Stimulated activated CD4-positive, alpha-beta T cell treated with anti-CD3 and anti-CD28 coated beads, Interleukin-15, amount 100 ng/mL, for 24 hours (primary cell): ENCODE data around the gene FOXO6.
A peak's percentile ranks its signal among the peaks of the same experiment; 100 is the strongest.

ENCODE experiments used
- DNase-seq: peaks from one replicate; pipeline ENCODE4 v3.0.0-alpha.2; 2020

FOXO6 gene

DNA sequence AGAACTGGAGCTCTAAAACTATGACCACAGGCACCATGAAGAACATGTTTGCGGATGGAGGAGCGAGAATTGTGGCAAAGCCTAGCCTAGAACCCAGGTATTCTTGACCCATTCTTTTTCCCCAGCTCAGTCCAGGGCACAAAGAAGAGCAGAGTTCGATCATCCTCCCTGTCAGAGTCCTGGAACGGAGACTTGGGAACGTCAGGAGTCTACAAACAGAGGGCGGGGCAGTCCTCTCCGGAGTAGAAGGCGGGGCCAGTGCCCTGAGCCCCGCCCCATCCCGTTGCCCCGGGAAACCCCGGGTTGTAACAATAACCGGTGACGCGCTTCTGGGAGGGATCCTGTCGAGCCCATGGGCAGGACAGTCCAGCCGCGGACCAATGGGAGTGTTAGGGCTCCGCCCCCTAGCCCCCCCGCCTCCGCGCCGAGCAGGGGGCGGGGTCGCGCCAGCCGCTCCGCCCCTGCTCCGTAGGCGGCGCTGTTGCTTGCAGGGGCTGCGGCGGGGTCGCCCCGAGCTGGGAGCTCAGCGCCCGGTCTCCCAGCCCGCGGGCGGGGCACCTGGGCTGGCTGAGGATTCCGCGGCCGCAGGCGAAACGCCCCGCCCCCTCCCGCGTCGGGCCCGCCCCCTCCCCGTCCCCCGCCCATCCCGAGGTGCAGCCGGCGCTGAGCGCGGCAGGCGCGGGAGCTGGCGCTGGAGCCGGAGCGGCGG lies at the start of gene FOXO6:
FOXO6 (plus strand) TSS at position 649 of the 709 bp plus-strand sequence.
- DNase-seq: peak; percentile 95

DNA sequence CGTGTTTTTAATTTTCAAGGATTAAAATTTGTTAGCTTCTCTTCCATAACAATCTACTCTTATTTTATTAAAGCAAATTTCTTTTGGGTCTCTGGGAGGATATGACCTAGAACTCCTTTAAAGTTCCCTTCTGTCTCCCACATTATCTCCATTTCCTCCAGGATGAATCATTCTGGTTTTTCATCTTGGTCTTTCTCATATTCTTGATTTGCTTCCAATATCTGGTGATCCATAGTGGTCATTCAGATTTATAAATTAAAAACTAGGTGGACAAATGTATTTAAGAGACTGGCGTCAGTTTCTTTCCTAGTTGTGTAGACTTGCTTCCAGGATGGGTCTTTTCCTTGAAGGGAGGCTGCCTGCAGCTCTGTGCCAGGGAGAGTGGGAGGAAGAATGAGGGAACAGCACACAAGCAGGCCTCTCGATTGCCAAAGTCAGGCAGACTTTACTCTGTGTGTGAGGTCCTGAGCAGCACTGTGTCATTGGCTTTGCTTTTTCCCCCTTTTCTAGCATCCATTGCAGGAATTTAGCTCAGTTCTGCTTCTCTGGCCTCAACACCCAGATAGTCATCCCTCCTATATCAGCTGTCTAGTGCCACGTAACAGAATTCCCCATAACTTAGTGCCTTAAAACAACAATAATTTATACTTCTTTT lies 48.1 kb upstream of the FOXO6 start:
- DNase-seq: no peak

DNA sequence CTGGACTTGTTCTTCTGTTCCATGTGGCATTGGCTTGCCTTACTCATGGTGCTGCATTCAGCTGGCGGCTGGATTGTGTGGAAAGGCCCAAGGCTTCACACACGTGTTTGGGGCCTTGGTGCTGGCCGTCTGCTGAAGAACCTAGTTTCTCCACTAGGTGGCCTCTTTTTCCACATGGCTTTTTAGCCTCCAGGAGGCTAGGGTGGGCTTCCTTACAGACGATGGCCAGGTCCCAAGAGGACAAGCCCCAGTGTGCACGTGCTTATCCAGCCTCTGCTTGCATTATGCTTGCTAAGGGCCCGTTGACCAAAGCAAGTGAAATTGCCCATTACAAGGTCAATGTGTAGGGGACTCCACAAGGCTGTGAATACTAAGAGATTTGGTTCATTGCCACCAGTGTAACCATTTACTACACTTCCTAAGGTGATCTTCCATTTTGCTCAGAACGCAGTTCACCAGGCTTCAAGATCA lies 47.5 kb upstream of the FOXO6 start:
- peak; percentile 19 for DNase-seq

DNA sequence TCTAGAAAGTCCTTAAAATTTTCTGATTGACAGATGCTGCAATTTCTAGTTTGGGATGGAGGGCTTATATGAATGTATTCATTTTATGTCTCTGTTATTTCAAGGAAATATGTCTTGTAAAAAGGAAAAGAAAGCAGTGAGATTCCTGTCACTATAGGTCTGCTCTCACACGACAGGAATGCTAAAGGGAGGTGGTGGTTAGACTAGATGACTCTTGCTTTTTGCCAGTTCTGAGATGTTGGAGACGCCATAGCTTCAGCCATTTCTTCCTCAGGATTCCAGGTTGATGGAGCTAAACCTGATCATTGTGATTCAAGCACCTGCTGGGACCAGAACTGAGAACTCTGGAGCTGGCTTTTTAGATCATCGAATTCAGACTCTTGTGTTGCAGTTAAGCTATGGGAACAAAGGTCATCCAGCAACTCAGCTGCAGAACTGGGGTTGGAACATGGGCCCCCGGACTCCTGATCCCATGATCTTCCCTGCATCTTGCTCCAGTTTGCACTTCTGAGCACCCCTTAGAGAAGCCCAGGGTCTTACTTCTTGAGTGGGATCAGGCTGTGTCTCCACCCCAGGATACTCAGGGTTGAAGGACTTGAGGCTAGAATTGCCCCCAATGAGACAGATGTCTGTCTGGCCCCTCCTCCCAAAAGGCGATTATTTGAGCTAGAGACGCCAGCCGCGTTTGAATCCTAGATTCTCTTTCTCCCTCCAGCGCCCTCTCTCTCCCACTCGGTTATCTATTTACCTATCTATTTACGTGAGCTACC lies 46.7 kb upstream of the FOXO6 start:
- no peak for DNase-seq

DNA sequence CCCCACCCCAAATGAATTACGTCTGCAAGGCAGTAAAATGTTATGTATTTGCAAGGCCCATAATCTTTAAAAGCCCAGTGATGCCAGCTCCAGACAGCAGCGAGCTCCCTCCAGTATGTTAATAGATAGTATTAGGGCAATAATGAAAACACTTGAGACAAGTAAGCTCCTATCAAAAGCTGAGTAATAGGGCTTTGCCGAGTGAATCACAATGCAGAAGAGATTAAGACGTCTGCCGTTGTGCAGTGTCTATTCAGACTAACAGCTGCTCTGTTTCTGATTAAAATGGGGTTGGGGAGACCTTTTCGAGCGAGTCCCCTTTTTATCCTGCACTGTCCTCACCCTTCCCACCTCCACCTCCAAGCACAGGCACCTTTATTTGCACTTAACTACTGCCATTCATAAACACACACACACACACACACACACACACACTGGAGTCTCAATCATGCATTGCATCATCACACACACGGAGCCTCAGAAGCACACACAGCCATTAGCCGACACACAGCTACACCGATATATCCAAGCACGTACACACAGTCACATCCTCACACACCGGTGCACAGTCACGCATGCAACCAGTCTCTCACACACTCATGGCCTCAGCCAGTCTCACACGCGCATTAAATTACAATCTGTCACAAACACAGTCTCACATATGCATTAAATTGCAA lies 46.0 kb upstream of the FOXO6 start:
- no peak for DNase-seq

DNA sequence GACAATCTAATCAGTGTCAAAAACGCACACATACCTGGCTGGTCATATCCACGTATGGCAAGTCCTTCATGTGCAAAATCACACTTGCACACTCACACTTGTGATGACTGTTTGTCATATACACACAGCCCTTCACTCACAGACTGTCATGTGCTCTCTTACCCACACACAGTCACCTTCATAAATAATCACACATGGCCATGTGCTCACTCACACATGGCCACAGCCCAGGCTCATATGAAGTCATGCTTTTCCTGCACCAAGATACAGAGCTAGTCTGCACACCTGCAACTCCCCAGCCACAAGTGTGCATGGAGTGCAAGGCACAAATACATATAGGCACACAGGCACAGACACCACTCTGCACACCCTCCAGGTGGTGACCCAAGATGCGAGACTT lies 45.4 kb upstream of the FOXO6 start:
- DNase-seq: no peak

DNA sequence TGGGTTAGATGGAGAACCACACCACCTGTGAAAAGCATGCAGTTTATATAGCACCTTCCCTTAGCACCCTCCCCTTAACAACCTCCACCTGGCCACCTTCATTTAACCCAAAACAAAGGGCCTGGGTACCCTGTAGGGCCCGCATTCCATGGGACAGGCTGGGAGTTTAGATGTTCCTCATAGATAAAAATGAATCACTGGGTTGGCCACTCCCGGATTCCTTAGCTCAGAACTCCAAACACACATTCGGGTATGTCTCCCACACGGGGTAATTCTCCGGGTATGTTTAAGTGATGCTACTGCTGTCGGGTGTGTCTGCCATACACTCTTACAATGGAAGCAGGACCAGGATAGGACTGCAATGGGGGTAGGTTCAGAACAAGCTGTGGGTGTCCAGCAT lies 43.9 kb upstream of the FOXO6 start:
- no peak for DNase-seq

DNA sequence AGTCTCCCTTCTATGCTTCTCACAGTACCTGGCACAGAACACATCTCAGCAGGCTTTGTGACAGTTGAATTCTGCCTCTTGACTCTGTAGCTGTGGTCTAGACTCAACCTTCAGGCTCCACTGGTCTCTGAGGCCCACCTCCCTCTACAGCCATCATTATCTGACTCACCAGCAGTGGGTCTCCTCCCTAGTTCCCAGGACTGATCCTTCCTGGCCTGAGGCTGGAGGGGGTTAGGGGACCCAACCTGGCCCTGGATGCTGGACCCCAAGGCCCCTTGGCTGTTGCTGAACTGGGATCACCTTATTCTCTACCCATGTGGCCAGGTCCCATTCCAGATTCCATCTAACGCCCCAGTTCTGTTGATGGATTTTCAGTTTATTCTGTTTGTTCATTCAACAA lies 43.1 kb upstream of the FOXO6 start:
- DNase-seq: no peak

DNA sequence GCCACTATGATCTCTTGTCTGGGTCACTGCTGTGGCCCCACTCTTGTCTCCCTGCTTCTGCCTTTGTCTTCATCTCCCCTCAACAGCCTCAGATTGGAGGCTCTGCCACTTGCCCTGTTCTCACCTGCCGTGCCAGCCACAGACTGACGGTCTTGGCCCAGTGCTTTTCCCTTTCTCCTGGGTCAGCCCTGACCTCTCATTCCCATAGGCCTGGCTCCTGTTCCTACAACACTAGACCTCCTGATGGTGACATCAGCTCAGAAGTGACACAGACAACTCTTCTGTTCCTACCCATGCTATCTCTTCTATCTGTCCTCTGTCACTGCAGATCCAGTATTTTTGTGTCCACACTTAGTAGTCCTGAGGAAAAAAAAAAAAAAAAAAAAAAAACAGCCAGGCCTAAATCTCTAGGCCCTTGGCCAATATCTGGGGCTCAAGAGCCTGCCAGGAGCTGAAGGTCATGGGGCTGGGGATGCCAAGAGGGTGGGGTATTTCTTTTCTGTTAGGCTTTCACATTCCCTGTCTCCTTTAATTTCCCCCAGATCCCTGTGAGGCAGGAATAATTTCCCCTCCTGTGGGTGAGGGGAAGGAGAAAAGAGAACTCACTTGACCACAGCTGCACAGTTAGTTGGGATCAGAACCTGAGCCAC lies 42.0 kb upstream of the FOXO6 start:
- no peak for DNase-seq

DNA sequence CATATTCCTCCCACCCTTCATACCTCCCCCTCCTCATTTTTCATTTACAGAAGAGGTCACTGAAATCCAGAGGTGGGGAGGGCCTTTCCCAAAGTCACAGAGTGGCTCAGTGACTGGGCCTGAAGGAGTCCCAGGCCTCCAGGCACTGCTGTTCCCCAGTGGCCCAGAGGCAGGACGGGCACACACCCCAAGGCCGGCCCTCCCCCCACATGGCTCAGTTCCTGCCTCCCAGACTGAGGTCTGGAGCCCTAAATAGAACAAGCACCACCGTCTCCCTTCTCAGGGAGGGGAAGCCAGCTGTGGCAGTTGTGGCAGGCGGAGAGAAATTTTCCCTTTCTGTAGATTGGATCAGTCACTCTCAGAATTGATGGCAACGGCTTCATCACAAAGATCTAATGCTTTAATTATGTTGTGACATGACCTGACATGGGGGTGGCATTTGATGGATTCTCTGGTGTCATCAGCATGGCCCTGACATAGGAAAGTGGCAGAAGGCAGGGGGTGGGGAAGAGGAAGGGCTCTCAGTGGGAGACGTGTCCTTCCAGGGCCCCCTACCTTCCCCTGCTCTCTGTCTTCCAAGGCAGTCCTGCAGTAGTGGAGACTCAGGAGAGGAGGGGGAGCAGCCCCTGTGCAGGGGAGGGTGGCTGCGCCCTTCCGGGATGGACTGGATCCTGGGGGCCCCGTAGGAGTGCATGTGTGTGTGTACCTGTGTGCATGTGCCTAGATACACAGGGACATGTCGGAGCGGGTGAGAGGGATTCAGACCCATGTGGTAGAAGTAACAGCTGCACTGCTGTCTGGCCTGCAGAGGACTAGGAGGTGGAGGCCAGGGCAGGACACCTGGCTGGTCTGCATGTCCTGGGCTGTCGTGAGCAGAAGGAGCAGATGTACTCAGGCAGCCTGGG lies 41.2 kb upstream of the FOXO6 start:
- DNase-seq: no peak

DNA sequence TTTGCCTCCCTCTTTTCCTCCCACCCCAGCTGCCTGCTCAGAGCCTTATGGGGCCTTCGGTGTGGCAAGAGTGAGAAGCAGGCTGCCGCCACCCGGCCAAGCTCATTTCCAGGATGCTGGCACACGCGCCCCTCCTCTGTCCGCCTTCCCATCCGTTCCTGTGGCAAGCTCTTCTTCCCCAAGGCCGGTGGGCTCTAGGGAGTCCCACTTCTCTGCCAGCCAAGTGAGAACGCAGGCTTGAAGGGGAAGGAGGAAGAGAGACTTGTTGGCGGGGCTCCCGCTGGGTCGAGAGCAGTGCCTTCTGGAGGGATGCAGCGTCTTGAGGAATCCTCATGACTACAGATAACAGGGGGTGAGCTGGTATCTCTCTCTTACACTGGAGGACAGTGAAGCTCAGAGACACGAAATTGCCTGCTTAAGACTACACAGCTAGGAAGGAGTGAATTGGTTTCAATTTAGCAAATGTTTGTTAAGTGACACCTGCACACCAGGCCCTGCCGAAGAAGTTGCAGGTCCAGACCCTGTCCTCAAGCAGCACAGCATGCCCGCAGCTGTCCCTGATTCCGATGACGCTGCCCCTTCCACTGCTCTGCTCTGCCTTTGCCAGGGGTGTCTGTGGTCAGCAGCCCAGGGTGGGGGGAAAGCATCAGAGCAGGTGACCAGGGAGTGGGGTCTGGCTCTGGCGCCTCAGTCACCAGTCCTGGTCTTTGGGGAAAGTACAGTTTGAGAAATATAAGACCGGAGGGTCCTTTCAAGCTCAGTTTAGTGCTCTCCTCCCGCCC lies 40.1 kb upstream of the FOXO6 start:
- DNase-seq: no peak

DNA sequence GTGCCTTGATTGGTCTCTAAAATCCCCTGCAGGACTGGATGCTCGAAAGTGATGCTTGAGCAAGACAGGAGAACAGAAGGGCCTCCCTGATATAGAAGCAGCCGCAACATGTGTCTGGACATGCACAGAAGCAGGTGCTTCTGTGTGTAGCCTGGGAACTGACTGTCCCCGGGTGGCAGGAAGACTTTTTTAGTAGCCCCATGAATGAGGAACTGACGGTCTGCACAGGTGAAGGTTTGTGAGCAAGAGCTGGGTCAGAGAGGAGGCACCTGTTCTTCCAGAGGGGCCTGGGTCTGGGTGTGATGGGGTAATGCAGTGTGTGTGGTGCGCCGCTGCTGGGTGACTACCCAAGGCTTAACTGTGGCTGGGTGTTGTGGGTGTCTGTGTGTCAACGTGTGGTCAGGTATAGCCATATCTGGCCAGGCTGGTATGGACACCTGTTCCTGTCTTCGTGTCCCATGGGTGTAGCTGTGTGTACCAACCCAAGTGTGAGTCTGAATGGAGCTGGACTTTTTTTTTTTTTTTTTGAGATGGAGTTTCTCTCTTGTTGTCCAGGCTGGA lies 39.1 kb upstream of the FOXO6 start:
- no peak for DNase-seq

DNA sequence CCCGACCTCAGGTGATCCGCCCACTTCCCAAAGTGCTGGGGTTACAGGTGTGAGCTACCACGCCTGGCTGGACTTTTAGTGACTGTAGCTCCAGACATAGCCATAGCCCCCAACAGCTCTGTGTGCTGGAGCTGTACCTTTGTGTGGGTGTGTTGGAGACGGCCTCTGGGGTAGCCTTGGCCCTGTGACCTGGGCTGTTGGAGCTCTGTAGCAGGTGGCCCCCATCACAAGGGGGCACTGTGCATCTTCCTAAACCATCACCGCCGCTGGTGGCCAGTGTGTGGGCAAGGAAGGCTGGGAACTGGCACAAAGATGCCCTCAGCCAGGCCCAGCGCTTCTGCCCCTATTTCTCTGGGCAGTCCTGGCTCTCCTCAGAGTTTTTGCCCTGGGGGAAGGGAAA lies 38.4 kb upstream of the FOXO6 start:
- peak; percentile 52 for DNase-seq

DNA sequence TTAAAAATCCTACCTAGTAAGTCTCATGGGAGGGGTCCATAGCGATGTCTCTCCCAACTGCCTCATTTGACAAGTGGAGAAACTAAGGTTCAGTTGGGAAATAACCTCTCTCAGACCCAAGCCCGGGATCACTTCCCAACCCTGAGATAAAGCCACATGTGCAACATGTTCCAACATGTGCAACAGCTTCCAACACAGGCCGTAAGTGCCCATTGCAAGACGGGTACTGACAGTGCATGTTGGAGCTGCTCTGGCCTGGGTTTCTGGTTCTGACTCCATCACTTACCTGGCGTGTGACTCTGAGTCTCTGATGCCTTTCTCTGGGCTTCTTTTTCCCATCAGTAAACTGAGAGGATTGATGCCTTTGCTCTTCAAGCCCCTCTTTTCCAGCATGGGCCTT lies 38.0 kb upstream of the FOXO6 start:
- DNase-seq: no peak

DNA sequence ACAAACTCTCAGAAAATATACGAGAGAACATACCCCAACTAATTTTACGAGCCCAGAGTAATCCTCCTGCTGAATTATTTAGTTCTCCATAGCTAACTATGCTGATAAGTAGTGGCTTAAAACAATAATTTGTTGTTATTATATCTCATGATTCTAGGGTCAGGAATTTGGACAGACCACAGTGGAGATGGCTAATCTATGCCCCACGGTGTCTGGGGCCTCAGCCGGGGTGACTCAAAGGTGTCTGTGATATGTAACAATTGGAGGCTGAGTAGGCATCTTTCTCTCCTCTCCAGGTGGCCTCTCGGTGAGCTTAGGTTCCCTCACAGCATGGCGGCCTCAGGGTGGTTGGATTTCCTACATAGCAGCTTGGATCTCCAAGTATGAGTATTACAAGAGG lies 35.4 kb upstream of the FOXO6 start:
- DNase-seq: no peak

DNA sequence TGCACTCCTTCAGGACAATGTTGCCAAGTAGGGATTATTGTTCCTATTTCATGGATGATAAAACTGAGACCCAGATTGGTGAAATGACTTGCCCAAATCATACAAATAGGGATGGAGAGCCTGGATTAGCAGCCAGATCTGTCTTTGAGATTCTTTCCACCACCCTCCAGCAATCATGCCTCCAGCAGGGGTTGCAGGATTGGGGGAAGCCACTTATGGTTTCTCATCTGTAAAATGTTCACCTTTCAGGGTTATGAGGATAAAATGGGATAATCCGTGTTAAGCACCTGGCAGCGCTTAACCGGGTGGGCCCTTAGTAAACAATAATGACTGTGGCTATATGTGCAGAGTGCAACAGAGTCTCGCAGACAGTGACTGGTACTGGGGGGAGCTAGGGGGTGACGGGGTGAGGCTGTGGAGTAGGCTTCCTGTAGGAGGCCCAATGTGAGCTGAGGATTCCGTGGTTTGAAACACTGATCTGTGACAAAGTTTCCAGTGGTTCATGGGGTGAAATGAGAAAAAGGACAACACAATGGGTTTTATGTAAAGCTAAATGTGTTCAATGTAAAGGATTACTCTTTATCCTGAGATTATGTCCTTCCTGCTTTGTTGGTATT lies 33.7 kb upstream of the FOXO6 start:
- DNase-seq: no peak

DNA sequence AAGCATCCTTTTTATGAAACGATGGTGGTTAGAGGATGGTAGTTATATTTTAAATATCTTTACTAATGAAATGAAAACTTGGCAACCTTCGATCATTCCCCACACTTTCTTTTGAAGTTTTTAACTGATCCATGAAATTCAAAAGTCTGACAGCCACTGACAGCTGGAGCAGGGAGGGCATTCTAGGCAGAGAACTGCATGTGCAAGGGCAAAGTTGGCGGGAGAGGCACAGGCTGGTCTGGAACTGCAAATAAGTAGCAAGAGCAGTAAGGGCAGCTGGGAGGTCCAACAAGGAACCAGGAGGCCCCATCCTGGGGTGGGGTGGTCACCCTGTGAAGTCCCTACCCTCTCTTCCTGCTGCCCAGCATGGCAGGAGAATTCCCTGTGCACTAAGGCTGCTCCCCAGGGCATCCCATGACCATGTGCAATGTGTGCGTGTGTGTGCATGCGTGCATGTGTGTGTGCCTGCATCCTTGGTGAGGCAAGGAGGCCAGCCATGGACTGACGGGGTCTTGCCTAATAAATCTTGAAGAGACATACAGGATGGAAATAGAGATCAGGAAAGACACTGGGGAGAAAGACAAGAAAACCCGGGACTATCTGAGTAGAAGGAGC lies 33.1 kb upstream of the FOXO6 start:
- no peak for DNase-seq

DNA sequence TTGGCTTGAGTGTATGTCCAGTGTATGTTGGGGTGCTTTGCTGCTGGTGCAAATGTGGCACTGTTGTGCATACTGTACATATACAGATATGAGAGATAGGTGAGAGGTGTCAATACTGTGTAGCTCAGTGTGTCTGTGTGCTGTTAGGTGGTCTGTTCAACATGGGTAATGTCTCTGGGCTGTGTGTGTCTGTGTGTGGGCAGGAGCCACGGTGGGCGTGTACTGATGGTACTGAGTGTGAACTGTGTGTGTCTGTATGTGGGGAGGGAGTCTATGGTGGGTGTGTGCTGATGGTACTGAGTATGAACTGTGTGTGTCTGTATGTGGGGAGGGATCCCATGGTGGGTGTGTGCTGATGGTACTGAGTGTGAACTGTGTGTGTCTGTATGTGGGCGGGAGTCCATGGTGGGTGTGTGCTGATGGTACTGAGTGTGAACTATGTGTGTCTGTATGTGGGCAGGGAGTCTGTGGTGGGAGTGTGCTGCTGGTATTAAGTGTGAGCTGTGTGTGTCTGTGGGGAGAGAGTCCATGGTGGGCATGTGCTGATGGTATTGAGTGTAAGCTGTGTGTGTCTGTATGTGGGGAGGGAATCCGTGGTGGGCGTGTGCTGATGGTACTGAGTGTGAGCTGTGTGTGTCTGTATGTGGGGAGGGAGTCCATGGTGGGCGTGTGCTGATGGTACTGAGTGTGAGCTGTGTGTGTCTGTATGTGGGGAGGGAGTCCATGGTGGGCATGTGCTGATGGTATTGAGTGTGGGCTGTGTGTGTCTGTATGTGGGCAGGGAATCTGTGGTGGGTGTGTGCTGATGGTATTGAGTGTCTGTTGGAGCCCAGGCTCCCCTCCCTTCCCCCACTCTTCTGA lies 32.2 kb upstream of the FOXO6 start:
- DNase-seq: no peak
